Stromal cell of bone marrow (primary cell): ENCODE results near the gene RASSF6.
"Not testable (repeated sequence)": the region's sequence is repeated elsewhere in the genome, so short reads cannot be mapped to it uniquely, and the experiment has no call there.

Source experiments
- DNase-seq: peaks from one replicate; pipeline ENCODE4 v3.0.0-alpha.2; 2012; ENCODE audit warnings: low read depth

The RASSF6 gene

GRCh38 chr4:73612032-73612431 lies 8.2 kb downstream of the RASSF6 start:
- DNase-seq, result peak; percentile 10

GRCh38 chr4:73609706-73610105 lies 10.5 kb downstream of the RASSF6 start:
- DNase-seq, result no peak

GRCh38 chr4:73608689-73609594 lies 11.3 kb downstream of the RASSF6 start:
- peak; percentile 21 for DNase-seq

- no peak for DNase-seq
Measured at GRCh38 chr4:73607375-73608033, 12.7 kb downstream of the RASSF6 start.

DNA sequence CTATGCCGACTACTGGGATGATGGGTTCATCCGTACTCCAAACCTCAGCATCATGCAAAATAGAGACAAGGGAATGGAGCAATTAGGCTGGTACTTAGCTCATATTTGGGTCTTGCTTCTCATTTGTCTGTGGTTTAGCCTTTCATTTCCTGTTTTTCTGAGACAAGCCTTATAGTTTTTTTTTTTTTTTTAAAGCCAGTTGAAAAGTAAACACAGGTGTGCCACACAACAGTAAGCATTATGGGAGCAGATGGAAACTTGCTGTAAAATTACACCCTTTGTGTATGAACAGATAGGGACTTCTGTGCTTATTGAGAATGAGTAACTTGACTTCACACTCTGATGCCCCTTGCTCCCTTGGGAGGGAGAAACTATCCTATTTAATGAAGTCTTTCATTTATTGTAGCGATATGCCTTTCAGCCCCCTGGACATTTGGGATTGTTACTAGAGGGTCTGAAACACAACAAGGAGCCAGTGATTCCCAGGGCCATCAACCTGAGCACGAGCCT lies 13.7 kb downstream of the RASSF6 start:
- no peak for DNase-seq

- no peak for DNase-seq
Measured at GRCh38 chr4:73603854-73604584, 16.2 kb downstream of the RASSF6 start.

- DNase-seq, result peak; percentile 21
Measured at GRCh38 chr4:73603271-73603710, 16.9 kb downstream of the RASSF6 start.

GRCh38 chr4:73600954-73601353 lies 19.3 kb downstream of the RASSF6 start:
- no peak for DNase-seq

- peak; percentile 11 for DNase-seq
Measured at GRCh38 chr4:73599182-73599581, 21.1 kb downstream of the RASSF6 start.

DNA sequence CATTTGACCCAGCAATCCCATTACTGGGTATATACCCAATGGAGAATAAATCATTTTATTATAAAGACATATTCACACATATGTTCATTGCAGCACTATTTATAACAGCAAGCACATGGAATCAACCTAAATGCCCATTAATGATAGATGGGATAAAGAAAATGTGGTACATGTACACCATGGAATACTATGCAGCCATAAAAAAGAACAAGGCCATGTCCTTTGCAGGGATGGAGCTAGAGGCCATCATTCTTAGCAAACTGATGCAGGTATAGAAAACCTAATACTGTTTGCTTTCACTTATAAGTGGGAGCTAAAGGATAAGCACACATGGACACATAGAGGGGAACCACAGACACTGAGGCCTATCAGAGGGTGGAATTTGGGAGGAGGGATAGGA lies 22.6 kb downstream of the RASSF6 start:
- no peak for DNase-seq

GRCh38 chr4:73597183-73597582 lies 23.1 kb downstream of the RASSF6 start:
- not testable (repeated sequence) for DNase-seq

DNA sequence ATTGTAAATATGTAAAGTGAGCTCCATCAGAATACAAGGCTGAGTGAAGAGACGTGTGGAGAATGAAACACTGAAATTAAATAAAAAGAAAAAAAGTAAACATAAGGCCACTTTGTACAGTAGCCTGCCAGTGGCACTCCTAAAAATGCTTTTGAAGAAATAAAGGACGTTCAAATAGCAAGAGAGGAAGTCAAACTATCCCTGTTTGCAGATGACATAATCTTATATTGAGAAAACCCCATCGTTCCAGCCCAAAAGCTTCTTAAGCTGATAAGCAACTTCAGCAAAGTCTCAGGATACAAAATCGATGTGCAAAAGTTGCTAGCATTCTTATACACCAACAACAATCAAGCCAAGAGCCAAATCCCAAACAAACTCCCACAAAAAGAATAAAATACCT lies 24.2 kb downstream of the RASSF6 start:
- DNase-seq, result no peak

DNA sequence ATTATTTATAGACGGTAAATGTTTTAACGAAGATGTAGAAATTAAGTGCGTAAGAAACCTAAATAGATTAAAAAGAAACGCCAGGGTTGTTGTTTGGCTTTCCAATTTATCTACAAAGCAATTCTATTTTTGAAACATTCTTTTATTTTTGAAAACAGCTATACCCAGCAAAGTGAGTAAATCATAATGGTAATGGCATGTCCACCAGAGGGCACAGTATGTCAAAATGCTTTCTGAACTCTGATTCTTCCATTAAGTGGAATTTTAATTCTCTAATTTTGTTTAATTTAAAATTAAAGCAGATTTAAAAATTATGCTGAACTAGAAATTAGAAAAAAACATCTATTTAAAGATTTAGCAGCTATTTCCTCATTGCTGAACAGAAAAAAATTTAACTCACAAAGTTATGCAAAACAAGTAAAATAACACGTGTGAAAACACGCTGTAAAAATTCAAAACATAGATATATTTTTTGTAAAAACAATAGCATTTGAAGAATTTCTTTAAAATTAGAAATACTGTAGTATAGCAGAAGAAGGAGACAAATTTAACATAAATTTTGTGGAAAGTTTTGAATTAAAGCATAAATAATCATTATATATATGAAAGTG lies 26.5 kb downstream of the RASSF6 start:
- DNase-seq, result peak; percentile 18

- no peak for DNase-seq
Measured at GRCh38 chr4:73589887-73590801, 30.1 kb downstream of the RASSF6 start.

GRCh38 chr4:73589261-73589847 lies 30.9 kb downstream of the RASSF6 start:
- peak; percentile 85 for DNase-seq

DNA sequence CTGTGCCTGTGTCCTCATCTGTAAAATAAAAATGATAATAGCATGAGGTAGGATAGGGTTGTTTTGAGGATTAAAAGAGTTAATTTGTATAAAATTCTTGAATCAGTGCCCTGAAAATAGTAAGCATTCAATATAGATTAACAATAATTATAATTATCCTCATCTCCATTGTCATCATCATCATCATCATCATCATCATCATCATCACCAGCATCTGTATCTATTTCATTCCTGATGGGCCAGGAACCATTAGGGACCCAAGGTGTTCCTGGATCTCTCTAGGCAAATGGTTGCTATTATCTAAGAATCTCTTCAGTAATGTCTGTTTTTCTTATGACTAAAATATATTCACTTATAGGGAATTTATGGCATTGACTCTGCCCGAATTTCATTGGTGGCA lies 31.6 kb downstream of the RASSF6 start:
- no peak for DNase-seq

- DNase-seq, result no peak
Measured at GRCh38 chr4:73586666-73587065, 33.6 kb downstream of the RASSF6 start.

- DNase-seq, result no peak
Measured at GRCh38 chr4:73586040-73586439, 34.2 kb downstream of the RASSF6 start.

- no peak for DNase-seq
Measured at GRCh38 chr4:73585345-73585744, 34.9 kb downstream of the RASSF6 start.

- DNase-seq, result no peak
Measured at GRCh38 chr4:73583666-73584065, 36.6 kb downstream of the RASSF6 start.
